ENCODE data around the gene SLC41A3. TPM values are rescaled to one million over a fixed set of nuclear protein-coding genes. Genes with fewer than 3 reads are reported as not detected.

The SLC41A3 gene
- total and polyA plus RNA-seq, 2 of the 8 experiments (the other 6 are each of a cell fraction or from before 2014, with no cell fraction given) = 30.2 to 56.4 TPM

- TF ChIP-seq SAP30 (IDR thresholded peaks at IDR 0.05; ENCODE audit: insufficient read depth, insufficient replicate concordance, low read length) = no peak
- TF ChIP-seq SRF (IDR thresholded peaks at IDR 0.05; ENCODE audit: low read depth, low read length) = no peak
- TF ChIP-seq HDAC6 (IDR thresholded peaks at IDR 0.05; ENCODE audit: low read depth, low read length) = no peak
- no peak for TF ChIP-seq SUZ12 (IDR thresholded peaks at IDR 0.05; ENCODE audit: low read length)
- TF ChIP-seq POLR2AphosphoS5 (IDR thresholded peaks at IDR 0.05; ENCODE audit: low read depth, low read length) = no peak
- TF ChIP-seq POLR2A (IDR thresholded peaks at IDR 0.05; ENCODE audit: control extremely low read depth in 1 of 2, low read depth in 2 of 2, low read length in 2 of 2) = no peak
- TF ChIP-seq EZH2 (IDR thresholded peaks at IDR 0.05; ENCODE audit: low read depth, low read length, severe bottlenecking) = no peak
- no peak for TF ChIP-seq KDM4A (IDR thresholded peaks at IDR 0.05; ENCODE audit: low read depth, low read length, severe bottlenecking)
- no peak for TF ChIP-seq HDAC2 (IDR thresholded peaks at IDR 0.05; ENCODE audit: borderline replicate concordance in 1 of 2, low read depth in 2 of 2, low read length in 2 of 2)
- no peak for TF ChIP-seq KDM1A (IDR thresholded peaks at IDR 0.05; ENCODE audit: borderline replicate concordance, low read length)
- no peak for TF ChIP-seq SIX5 (IDR thresholded peaks at IDR 0.05; ENCODE audit: low read depth, low read length)
- TF ChIP-seq TEAD4 (IDR thresholded peaks at IDR 0.05; ENCODE audit: low read depth, low read length) = no peak
Measured at GRCh38 chr3:126034481-126035361, 49.2 kb downstream of the SLC41A3 start (continued).
